K562 (cell line): Measurements from ENCODE around the gene RGS12. TPM values are rescaled to one million over a fixed set of nuclear protein-coding genes. Genes with fewer than 3 reads are reported as not detected.

Experiments
- ATAC-seq: fragments of 200-7000 bp; cut with Tn5 transposase; 3 replicates; pipeline ENCODE4 v1.9.1; 2020; ENCODE audit warnings: moderate library complexity
- BruUV-seq: library from RNA; stranded (reverse); fragments of 400-500 nt; replicated peaks from 2 replicates; lab custom pipeline; 2021; lab: Mats Ljungman, UMichigan
- CTCF ChIA-PET: fragments of 300-600 bp; formaldehyde crosslinking; extraction: SDS; loops from one replicate; lab custom pipeline; 2021; ENCODE audit warnings: low intra/inter-chr PET ratio; lab: Yijun Ruan, JAX
- POLR2A ChIA-PET: fragments of 300-600, 350-650 bp; sonication (Branson Sonifier 250); formaldehyde crosslinking; extraction: SDS; loops from one replicate; lab custom pipeline; 2021; ENCODE audit warnings: antibody characterized with exemption, inconsistent platforms; lab: Yijun Ruan, JAX
- DNase-seq, 4 experiments: peaks; one replicate each; pipeline versions ENCODE4 v3.0.0 to v3.0.0-alpha.2; 2011 to 2018; ENCODE audit warnings: low spot score in 3 of 4, mixed read lengths in 3 of 4; ENCODE audit errors: extremely low read depth in 1 of 4
- FAIRE-seq: peaks from 2 replicates; lab custom pipeline; 2011; peaks lifted over from hg19 to GRCh38; lab: Jason Lieb, UNC
- H2AFZ ChIP-seq: 2 replicates; pipeline ENCODE4 v1.6.0; 2011; ENCODE audit warnings: low read depth, low read length, control low read depth, inconsistent platforms
- H3K27ac ChIP-seq: fragments of 200-600 bp; 3 replicates; pipeline ENCODE4 v1.8.0; 2011; ENCODE audit warnings: low read depth, mild to moderate bottlenecking, control low read depth, inconsistent platforms, low read length, moderate library complexity, mixed read lengths; ENCODE audit errors: extremely low read depth
- H3K27me3 ChIP-seq, 2 experiments: fragments of 300-600 bp in 1 of 2; 2 replicates in 1 of 2; 3 replicates in 1 of 2; pipeline versions ENCODE4 v1.6.0 to v1.8.0; 2011; ENCODE audit warnings: inconsistent platforms in 2 of 2, low read length in 2 of 2, mild to moderate bottlenecking in 1 of 2, mixed read lengths in 1 of 2, moderate library complexity in 1 of 2; ENCODE audit not compliant: control insufficient read depth in 2 of 2, insufficient read depth in 2 of 2
- H3K36me3 ChIP-seq: fragments of 300-600 bp; 3 replicates; pipeline ENCODE4 v1.8.0; 2011; ENCODE audit warnings: mild to moderate bottlenecking, low read length, inconsistent platforms; ENCODE audit not compliant: control insufficient read depth, insufficient read depth
- H3K4me1 ChIP-seq, 2 experiments: fragments of 200-600 bp in 1 of 2; replicated peaks in 1 of 2; 2 replicates in 1 of 2; 3 replicates in 1 of 2; pipeline versions ENCODE4 v1.5.1 to v1.8.0; 2011; ENCODE audit warnings: inconsistent platforms in 2 of 2, low read length in 2 of 2, mild to moderate bottlenecking in 1 of 2, mixed read lengths in 1 of 2, moderate library complexity in 1 of 2; ENCODE audit not compliant: control insufficient read depth in 2 of 2, insufficient read depth in 2 of 2
- H3K4me2 ChIP-seq: 2 replicates; pipeline ENCODE4 v1.6.1; 2011; ENCODE audit warnings: low read length, control low read depth, inconsistent platforms, mixed read lengths; ENCODE audit not compliant: insufficient read depth
- H3K4me3 ChIP-seq: fragments of 200-600 bp; sonication (generic), shearing (Covaris generic); 2 replicates; pipeline ENCODE4 v1.5.1; 2016; ENCODE audit warnings: control low read depth, inconsistent platforms
- H3K79me2 ChIP-seq: fragments of 200-600 bp; 3 replicates; pipeline ENCODE4 v1.8.0; 2011; ENCODE audit warnings: low read length, inconsistent platforms; ENCODE audit not compliant: control insufficient read depth, insufficient read depth
- H3K9ac ChIP-seq, 2 experiments: 2 replicates each; pipeline versions ENCODE4 v1.6.0 to v1.6.1; 2011; ENCODE audit warnings: low read depth in 2 of 2, low read length in 2 of 2, control low read depth in 1 of 2, inconsistent platforms in 1 of 2, mild to moderate bottlenecking in 1 of 2, mixed read lengths in 1 of 2; ENCODE audit not compliant: insufficient read depth in 1 of 2
- H3K9me1 ChIP-seq: one replicate; pipeline ENCODE4 v1.6.0; 2011; ENCODE audit warnings: inconsistent platforms, mild to moderate bottlenecking, low read length, moderate library complexity; ENCODE audit not compliant: control insufficient read depth, insufficient read depth
- H3K9me3 ChIP-seq: replicated peaks from 2 replicates; pipeline ENCODE4 v1.5.1; 2011; ENCODE audit warnings: low read depth, low read length, inconsistent platforms; ENCODE audit not compliant: control insufficient read depth, insufficient read depth
- H4K20me1 ChIP-seq: replicated peaks from 2 replicates; pipeline ENCODE4 v1.6.1; 2011; ENCODE audit warnings: low read length, inconsistent platforms, mixed read lengths; ENCODE audit not compliant: control insufficient read depth, insufficient read depth
- BACH1 ChIP-seq: fragments of 200-800 bp; sonication (Bioruptor generic); IDR thresholded peaks from 2 replicates; pipeline ENCODE4 v1.6.1; 2016; ENCODE audit warnings: missing genetic modification characterization, missing compliant biosample characterization
- CAMTA2 ChIP-seq: fragments of 250-450 bp; sonication (Bioruptor Pico); conservative IDR thresholded peaks from 2 replicates; pipeline ENCODE4 v1.5.1; 2022
- CHD4 ChIP-seq: fragments of 200-600 bp; sonication (generic); IDR thresholded peaks from 3 replicates; pipeline ENCODE4 v1.6.1; 2012; ENCODE audit warnings: low read depth, mild to moderate bottlenecking, mixed read lengths, low read length, inconsistent platforms; ENCODE audit not compliant: insufficient read depth, insufficient replicate concordance, poor library complexity, severe bottlenecking
- CREBBP ChIP-seq: IDR thresholded peaks from one replicate; pipeline ENCODE4 v1.6.1; 2012; ENCODE audit warnings: low read depth, mild to moderate bottlenecking, control low read depth, inconsistent platforms, low read length
- JUNB ChIP-seq: fragments of 450-650 bp; formaldehyde crosslinking; conservative IDR thresholded peaks from 2 replicates; pipeline ENCODE4 v1.4.0; 2020; ENCODE audit warnings: mild to moderate bottlenecking
- NELFE ChIP-seq: IDR thresholded peaks from 2 replicates; pipeline ENCODE4 v1.6.1; 2011; ENCODE audit warnings: mild to moderate bottlenecking; ENCODE audit not compliant: insufficient read depth, insufficient read length
- NFE2L1 ChIP-seq: fragments of 450-650 bp; IDR thresholded peaks from 2 replicates; pipeline ENCODE4 v1.6.1; 2016; ENCODE audit warnings: missing genetic modification characterization, low read depth, mild to moderate bottlenecking, missing compliant biosample characterization, moderate library complexity, borderline replicate concordance
- XRCC3 ChIP-seq: fragments of 450-650 bp; IDR thresholded peaks from 2 replicates; pipeline ENCODE4 v1.6.1; 2017; ENCODE audit warnings: mild to moderate bottlenecking, moderate library complexity
- ZBED1 ChIP-seq: IDR thresholded peaks from 2 replicates; pipeline ENCODE4 v1.6.1; 2014
- ZKSCAN1 ChIP-seq: fragments of 150-350 bp; IDR thresholded peaks from 2 replicates; pipeline ENCODE4 v1.6.1; 2016; ENCODE audit warnings: low read depth, low read length
- ZKSCAN8 ChIP-seq: fragments of 200-800 bp; sonication (Bioruptor generic); IDR thresholded peaks from 2 replicates; pipeline ENCODE4 v1.6.1; 2016; ENCODE audit warnings: missing genetic modification characterization, missing compliant biosample characterization
- ZNF184 ChIP-seq: sonication (generic); formaldehyde crosslinking; IDR thresholded peaks from 2 replicates; pipeline ENCODE4 v1.5.0; 2020; ENCODE audit warnings: missing genetic modification reagents
- ZNF384 ChIP-seq: IDR thresholded peaks from 2 replicates; pipeline ENCODE4 v1.6.1; 2012; ENCODE audit warnings: low read depth, low read length, improper control_type of control experiment
- WGBS: fragments of 100-300 bp; shearing (Covaris generic); methylation state at CpG from one replicate; pipeline ENCODE4 v1.1.6; 2016; ENCODE audit warnings: low coverage, mixed read lengths; ENCODE audit not compliant: insufficient coverage; ENCODE audit errors: missing lambda C conversion rate; 5-methylcytosine and 5-hydroxymethylcytosine counted together
- in situ Hi-C: fragments of 300-500 bp; cut with MboI; formaldehyde crosslinking; loops from 4 replicates; pipeline ENCODE4 v1.15.0; 2018; ENCODE audit warnings: inconsistent platforms, mixed read lengths
- intact Hi-C: fragments of 100-400 bp; cut with micrococcal nuclease; formaldehyde crosslinking; loops from 2 replicates; pipeline ENCODE4 v1.14.2; 2022
- polyA plus RNA-seq, 8 experiments: library from polyadenylated mRNA; depleted of rRNA in 4 of 8; stranded (reverse) in 5 of 8; unstranded in 3 of 8; fragments of >200 nt; fragmentation: Nextera tagmentation in 2 of 8; fragmentation: Illumina TruSeq in 1 of 8; extraction: Ambion mirVana in 2 of 8; extraction: Trizol in 1 of 8; gene quantifications; 2 replicates each; pipeline versions ENCODE4 v1.2.1 to v1.2.3, GENCODE V29; 2011 to 2014; ENCODE audit warnings: inconsistent platforms in 1 of 8, missing spikeins in 1 of 8
- total RNA-seq, 7 experiments: library from RNA; depleted of rRNA in 6 of 7; stranded (reverse); fragments of >200 nt in 6 of 7; fragmentation: Illumina TruSeq in 2 of 7; extraction: Trizol in 2 of 7; gene quantifications; 2 replicates each; pipeline versions ENCODE4 v1.2.1 to v1.2.3, GENCODE V29; 2011 to 2021; ENCODE audit warnings: low replicate concordance in 1 of 7
- TF ChIP-seq, protein P1 (sequence below), 2 experiments: fragments of 250-450 bp in 1 of 2; fragments of 450-650 bp in 1 of 2; sonication (Bioruptor Pico) in 1 of 2; IDR thresholded peaks; 2 replicates each; pipeline versions ENCODE4 v1.6.1 to v1.8.0; 2016 to 2021; ENCODE audit warnings: mild to moderate bottlenecking in 2 of 2, moderate library complexity in 2 of 2, missing compliant biosample characterization in 1 of 2, missing genetic modification characterization in 1 of 2
- TF ChIP-seq, protein P2 (sequence below): fragments of 450-650 bp; formaldehyde crosslinking; IDR thresholded peaks from 2 replicates; pipeline ENCODE4 v1.4.0; 2020; ENCODE audit warnings: mild to moderate bottlenecking
- TF ChIP-seq, protein P3 (sequence below): IDR thresholded peaks from 2 replicates; pipeline ENCODE4 v1.6.1; 2014; ENCODE audit warnings: antibody characterized with exemption
- TF ChIP-seq, protein P4 (sequence below): fragments of 450-650 bp; IDR thresholded peaks from 2 replicates; pipeline ENCODE4 v1.6.1; 2016; ENCODE audit warnings: missing biosample characterization, missing genetic modification characterization

RGS12 gene
- total and polyA plus RNA-seq, 9 of the 15 experiments (the other 6 are each of a cell fraction or from before 2014, with no cell fraction given), result 0.30 to 8.8 (median 5.5) TPM

DNA sequence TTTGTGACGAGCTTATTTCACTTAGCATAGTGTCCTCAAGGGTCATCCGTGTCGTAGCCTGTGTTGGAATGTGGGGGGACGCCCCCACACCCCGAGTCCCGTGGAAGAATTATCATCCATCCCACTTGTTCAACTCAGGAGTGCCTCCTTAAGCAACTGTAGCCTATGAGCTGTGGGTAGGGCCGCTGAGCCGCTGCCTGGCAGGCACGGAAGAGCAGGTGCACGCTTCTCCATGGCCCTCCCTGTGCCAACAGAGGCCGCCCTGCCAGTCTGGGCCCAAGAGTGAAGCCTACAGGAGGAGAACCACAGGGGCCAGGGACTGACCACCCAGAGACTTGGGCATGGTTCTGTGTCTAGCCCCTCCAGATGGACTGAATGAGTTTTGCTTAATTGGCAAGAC lies 2.3 kb upstream of the RGS12 start (continued):
- no peak for TF ChIP-seq CHD4
- no peak for TF ChIP-seq CAMTA2 (CRISPR knock-in tag)
- no peak for TF ChIP-seq ZNF384
- TF ChIP-seq, protein P1, sequence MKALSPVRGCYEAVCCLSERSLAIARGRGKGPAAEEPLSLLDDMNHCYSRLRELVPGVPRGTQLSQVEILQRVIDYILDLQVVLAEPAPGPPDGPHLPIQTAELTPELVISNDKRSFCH (CRISPR knock-in tag; IDR thresholded peaks at IDR 0.05), result no peak
- TF ChIP-seq, protein P1 (tag; IDR thresholded peaks at IDR 0.05), result no peak
- no peak for TF ChIP-seq NELFE
- TF ChIP-seq ZBED1, result no peak
- TF ChIP-seq BACH1, result no peak
- TF ChIP-seq, protein P2, sequence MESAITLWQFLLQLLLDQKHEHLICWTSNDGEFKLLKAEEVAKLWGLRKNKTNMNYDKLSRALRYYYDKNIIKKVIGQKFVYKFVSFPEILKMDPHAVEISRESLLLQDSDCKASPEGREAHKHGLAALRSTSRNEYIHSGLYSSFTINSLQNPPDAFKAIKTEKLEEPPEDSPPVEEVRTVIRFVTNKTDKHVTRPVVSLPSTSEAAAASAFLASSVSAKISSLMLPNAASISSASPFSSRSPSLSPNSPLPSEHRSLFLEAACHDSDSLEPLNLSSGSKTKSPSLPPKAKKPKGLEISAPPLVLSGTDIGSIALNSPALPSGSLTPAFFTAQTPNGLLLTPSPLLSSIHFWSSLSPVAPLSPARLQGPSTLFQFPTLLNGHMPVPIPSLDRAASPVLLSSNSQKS (CRISPR knock-in tag), result no peak
- no peak for TF ChIP-seq ZKSCAN8 (CRISPR knock-in tag)
- TF ChIP-seq, all 486 proteins: peak for 0

DNA sequence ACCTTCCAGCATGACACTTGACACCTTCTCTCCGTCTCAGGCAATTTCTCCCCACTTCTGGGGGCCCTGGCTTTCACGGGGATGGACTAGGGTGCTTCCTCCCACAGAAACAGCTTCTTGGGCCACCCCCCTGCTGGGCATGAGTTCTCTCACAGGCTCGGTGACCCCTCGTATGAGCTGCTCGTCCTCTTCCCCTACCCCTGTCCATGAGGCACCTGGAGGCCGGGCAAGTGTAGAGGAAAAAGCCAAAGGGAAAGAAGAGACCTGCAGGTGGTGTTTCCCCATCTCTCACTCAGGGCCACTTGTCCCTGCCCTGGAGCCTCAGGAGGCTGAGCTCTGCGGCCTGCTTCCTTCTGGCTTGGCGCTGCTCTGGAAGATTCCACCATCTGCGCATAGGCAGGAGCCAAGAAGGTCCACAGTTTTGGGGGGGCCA lies 1.9 kb upstream of the RGS12 start:
- Histone ChIP-seq H3K9me1 (no peaks in the 10 kb centered on the region), H3K36me3 (no peaks in the 10 kb centered on the region), H4K20me1 (no peaks in the 10 kb centered on the region; the same call in 1 of the 2 replicates), H3K9me3 (no peaks in the 10 kb centered on the region), H3K4me1 (peaks cover 6 to 47% of the 10 kb centered on the region in 2 experiments; a peak in 4 of 5 replicates), H3K4me3 (no peak overlapping the region), H3K9ac (no peak overlapping the region), H3K4me2 (no peak overlapping the region), H3K79me2 (peaks cover 3% of the 10 kb centered on the region; the same call in 1 of the 3 replicates), H3K27me3 (peaks cover 47 to 60% of the 10 kb centered on the region in 2 experiments), H3K27ac (no peak overlapping the region), H2AFZ (no peak overlapping the region)
- in situ Hi-C loops (no loop called here), intact Hi-C loops (no loop called here)
- CTCF ChIA-PET, result no interaction called here
- POLR2A ChIA-PET, result no interaction called here
- no TSS peak for BruUV-seq
- ATAC-seq, result no peak
- 28% methylated on average over 9 of the region's 9 CpGs for WGBS
- no peak for DNase-seq
- FAIRE-seq, result no peak
- TF ChIP-seq XRCC3 (no peak), ZKSCAN1 (no peak), JUNB (no peak), ZNF184 (no peak), NFE2L1 (tag) (no peak), CREBBP (no peak)
- TF ChIP-seq, protein P3, sequence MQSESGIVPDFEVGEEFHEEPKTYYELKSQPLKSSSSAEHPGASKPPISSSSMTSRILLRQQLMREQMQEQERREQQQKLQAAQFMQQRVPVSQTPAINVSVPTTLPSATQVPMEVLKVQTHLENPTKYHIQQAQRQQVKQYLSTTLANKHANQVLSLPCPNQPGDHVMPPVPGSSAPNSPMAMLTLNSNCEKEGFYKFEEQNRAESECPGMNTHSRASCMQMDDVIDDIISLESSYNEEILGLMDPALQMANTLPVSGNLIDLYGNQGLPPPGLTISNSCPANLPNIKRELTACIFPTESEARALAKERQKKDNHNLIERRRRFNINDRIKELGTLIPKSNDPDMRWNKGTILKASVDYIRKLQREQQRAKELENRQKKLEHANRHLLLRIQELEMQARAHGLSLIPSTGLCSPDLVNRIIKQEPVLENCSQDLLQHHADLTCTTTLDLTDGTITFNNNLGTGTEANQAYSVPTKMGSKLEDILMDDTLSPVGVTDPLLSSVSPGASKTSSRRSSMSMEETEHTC, result no peak
- TF ChIP-seq, protein P4, sequence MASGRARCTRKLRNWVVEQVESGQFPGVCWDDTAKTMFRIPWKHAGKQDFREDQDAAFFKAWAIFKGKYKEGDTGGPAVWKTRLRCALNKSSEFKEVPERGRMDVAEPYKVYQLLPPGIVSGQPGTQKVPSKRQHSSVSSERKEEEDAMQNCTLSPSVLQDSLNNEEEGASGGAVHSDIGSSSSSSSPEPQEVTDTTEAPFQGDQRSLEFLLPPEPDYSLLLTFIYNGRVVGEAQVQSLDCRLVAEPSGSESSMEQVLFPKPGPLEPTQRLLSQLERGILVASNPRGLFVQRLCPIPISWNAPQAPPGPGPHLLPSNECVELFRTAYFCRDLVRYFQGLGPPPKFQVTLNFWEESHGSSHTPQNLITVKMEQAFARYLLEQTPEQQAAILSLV (tag), result no peak
